Endodermal cell (in vitro differentiated cells): ENCODE results near the gene CLMN. TPM values are rescaled to one million over a fixed set of nuclear protein-coding genes. Genes with fewer than 3 reads are reported as not detected.

Experiments
- DNase-seq: peaks from one replicate; pipeline ENCODE4 v3.0.0-alpha.2; 2017
- H3K27ac ChIP-seq: 2 replicates; pipeline ENCODE4 v1.5.1; 2013; ENCODE audit warnings: mild to moderate bottlenecking, low read depth, low read length, moderate library complexity
- H3K27me3 ChIP-seq: 2 replicates; pipeline ENCODE4 v1.6.1; 2013; ENCODE audit warnings: mild to moderate bottlenecking, low read length, moderate library complexity; ENCODE audit not compliant: insufficient read depth, control insufficient read depth, poor library complexity, severe bottlenecking
- H3K36me3 ChIP-seq: 2 replicates; pipeline ENCODE4 v1.7.0; 2013; ENCODE audit warnings: mild to moderate bottlenecking, low read length, moderate library complexity; ENCODE audit not compliant: control insufficient read depth, insufficient read depth
- H3K4me1 ChIP-seq: one replicate; pipeline ENCODE4 v1.7.0; 2013; ENCODE audit warnings: low read length; ENCODE audit not compliant: control insufficient read depth, insufficient read depth
- H3K4me3 ChIP-seq: 2 replicates; pipeline ENCODE4 v1.5.1; 2013; ENCODE audit warnings: mild to moderate bottlenecking, low read length, moderate library complexity
- H3K9ac ChIP-seq: 2 replicates; pipeline ENCODE4 v1.6.1; 2013; ENCODE audit warnings: mild to moderate bottlenecking, low read length, moderate library complexity; ENCODE audit not compliant: poor library complexity, severe bottlenecking; ENCODE audit errors: extremely low read depth
- H3K9me3 ChIP-seq: 2 replicates; pipeline ENCODE4 v1.6.1; 2013; ENCODE audit warnings: mild to moderate bottlenecking, low read length, moderate library complexity; ENCODE audit not compliant: control insufficient read depth
- H3K27ac Mint-ChIP-seq: 2 replicates; pipeline ENCODE4 v1.8.0; 2020; ENCODE audit warnings: mixed read lengths
- H3K27me3 Mint-ChIP-seq: 2 replicates; pipeline ENCODE4 v1.8.0; 2021; ENCODE audit warnings: mild to moderate bottlenecking, mixed read lengths; ENCODE audit not compliant: insufficient read depth
- H3K36me3 Mint-ChIP-seq: 2 replicates; pipeline ENCODE4 v1.8.0; 2020; ENCODE audit warnings: low read depth, mixed read lengths
- H3K4me1 Mint-ChIP-seq: 2 replicates; pipeline ENCODE4 v1.8.0; 2020; ENCODE audit warnings: mixed read lengths
- H3K4me3 Mint-ChIP-seq: 2 replicates; pipeline ENCODE4 v1.8.0; 2020; ENCODE audit warnings: mild to moderate bottlenecking, moderate library complexity, mixed read lengths
- H3K9me3 Mint-ChIP-seq: 2 replicates; pipeline ENCODE4 v1.8.0; 2020; ENCODE audit warnings: mild to moderate bottlenecking, mixed read lengths
- WGBS, 2 experiments: methylation state at CpG; one replicate each; pipeline versions ENCODE4 v1.1.5 to v1.1.7; 2013; ENCODE audit warnings: missing lambda C conversion rate in 2 of 2, mixed read lengths in 1 of 2; ENCODE audit not compliant: insufficient coverage in 1 of 2, insufficient read length in 1 of 2; 5-methylcytosine and 5-hydroxymethylcytosine counted together
- total RNA-seq, 2 donors: library from RNA; stranded (reverse); fragmentation: NEBNext Ultra II Directional in 1 of 2; extraction: Animal tissue kit (Norgen Biotek cat#: 25700) in 1 of 2; gene quantifications; 2 replicates in 1 of 2; 3 replicates in 1 of 2; pipeline ENCODE4 v1.2.1, GENCODE V29; 2021
- TF ChIP-seq, protein P1 (sequence below): fragments of 200-600 bp; sonication (generic); conservative IDR thresholded peaks from 2 replicates; pipeline ENCODE4 v1.5.0; 2021; ENCODE audit warnings: antibody characterized with exemption, mild to moderate bottlenecking

CLMN gene
- total RNA-seq, 2 donors from 2014 or later, result 9.5 to 11.7 TPM

DNA sequence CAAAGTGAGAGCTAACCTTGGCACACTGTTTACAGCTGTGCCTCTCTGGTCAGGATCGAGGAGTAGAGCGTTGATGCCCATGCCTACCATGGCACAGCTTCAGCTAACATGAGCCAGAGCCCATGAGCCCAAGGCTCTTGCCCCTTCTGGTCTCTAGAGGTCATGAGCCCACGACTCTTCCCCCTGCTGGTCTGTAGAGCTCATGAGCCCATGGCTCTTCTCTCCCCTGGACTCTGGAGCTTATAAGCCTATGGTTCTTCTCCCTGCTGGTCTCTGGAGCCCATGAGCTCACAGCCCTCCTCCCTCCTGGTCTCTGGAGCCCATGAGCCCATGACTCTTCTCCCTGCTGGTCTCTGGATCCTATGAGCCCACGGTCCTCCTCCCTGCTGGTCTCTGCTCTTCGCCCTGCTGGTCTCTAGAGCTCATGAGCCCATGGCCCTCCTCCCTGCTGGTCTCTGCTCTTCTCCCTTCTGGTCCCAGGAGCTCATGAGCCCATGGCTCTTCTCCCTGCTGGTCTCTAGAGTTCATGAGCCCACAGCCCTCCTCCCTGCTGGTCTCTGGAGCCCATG lies 16.6 kb upstream of the CLMN start:
- WGBS, 2 experiments, result 96 to 97% methylated on average over 5 of the region's 5 CpGs

DNA sequence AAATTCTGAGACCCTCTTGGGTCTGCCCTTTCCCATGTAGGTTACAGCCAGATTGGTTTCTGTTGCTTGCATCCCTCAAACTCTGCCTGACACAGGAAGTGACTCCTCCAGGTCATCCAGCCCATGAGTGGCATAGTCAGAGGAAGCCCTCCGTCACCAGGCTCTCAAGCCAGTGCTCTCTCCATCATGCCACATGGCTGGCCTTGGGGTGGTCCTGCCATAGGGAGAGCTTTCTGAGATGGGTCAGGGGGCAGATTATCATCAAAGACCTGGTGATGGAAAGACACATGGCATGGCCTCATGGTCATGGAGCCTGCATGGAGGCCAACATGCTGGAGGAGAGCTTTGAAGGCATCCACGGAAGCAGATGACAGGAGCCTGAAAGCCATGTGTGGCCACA lies 15.4 kb upstream of the CLMN start:
- Mint-ChIP-seq H3K36me3 (no peaks in the 10 kb centered on the region), H3K4me3 (no peak overlapping the region), H3K9me3 (no peaks in the 10 kb centered on the region), H3K27me3 (peaks cover 7% of the 10 kb centered on the region), H3K4me1 (no peaks in the 10 kb centered on the region), H3K27ac (no peak overlapping the region)
- Histone ChIP-seq H3K9ac (no peak overlapping the region), H3K27me3 (no peaks in the 10 kb centered on the region), H3K9me3 (no peaks in the 10 kb centered on the region), H3K4me1 (peaks cover 3% of the 10 kb centered on the region), H3K27ac (no peak overlapping the region), H3K36me3 (no peaks in the 10 kb centered on the region), H3K4me3 (no peak overlapping the region)
- DNase-seq, result no peak
- 95 to 100% methylated on average over 1 to 2 of the region's 2 CpGs for whole genome bisulfite sequencing, 2 experiments
- TF ChIP-seq, protein P1, sequence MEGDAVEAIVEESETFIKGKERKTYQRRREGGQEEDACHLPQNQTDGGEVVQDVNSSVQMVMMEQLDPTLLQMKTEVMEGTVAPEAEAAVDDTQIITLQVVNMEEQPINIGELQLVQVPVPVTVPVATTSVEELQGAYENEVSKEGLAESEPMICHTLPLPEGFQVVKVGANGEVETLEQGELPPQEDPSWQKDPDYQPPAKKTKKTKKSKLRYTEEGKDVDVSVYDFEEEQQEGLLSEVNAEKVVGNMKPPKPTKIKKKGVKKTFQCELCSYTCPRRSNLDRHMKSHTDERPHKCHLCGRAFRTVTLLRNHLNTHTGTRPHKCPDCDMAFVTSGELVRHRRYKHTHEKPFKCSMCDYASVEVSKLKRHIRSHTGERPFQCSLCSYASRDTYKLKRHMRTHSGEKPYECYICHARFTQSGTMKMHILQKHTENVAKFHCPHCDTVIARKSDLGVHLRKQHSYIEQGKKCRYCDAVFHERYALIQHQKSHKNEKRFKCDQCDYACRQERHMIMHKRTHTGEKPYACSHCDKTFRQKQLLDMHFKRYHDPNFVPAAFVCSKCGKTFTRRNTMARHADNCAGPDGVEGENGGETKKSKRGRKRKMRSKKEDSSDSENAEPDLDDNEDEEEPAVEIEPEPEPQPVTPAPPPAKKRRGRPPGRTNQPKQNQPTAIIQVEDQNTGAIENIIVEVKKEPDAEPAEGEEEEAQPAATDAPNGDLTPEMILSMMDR, result no peak

More for the DNA sequence above, 16.6 kb upstream of the CLMN start:
- TF ChIP-seq, protein P1, result peak; percentile 57
- no peak overlapping the region for H3K4me3 ChIP-seq
- H3K27me3 ChIP-seq, result no peaks in the 10 kb centered on the region
- peaks cover 3% of the 10 kb centered on the region for H3K4me1 ChIP-seq
- H3K4me3 Mint-ChIP-seq, result no peak overlapping the region
- H3K27ac Mint-ChIP-seq, result no peak overlapping the region
- H3K9ac ChIP-seq, result no peak overlapping the region
- peak; percentile 38 for DNase-seq
- H3K27ac ChIP-seq, result no peak overlapping the region
- H3K36me3 Mint-ChIP-seq, result no peaks in the 10 kb centered on the region
- H3K9me3 Mint-ChIP-seq, result no peaks in the 10 kb centered on the region
- H3K4me1 Mint-ChIP-seq, result no peaks in the 10 kb centered on the region
- H3K27me3 Mint-ChIP-seq, result peaks cover 7% of the 10 kb centered on the region
- H3K36me3 ChIP-seq, result no peaks in the 10 kb centered on the region
- no peaks in the 10 kb centered on the region for H3K9me3 ChIP-seq

DNA sequence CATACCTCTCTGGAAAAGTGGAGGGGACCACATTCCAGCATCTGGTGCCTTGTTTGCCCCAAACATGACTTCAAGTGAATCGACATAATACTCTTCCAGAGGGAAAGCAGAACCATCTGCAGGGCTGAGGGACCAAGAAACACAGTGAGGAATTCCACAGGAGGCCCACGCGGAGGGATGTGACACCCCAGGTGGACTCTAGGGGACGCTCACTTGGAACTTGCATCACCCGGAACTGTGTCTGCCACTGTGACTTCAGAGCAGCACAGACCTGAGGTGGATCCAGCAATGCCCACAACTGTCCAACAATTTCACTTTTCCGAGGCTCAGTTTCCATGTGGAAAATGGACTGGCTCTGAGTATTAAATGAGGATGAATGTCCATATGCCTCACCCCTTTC lies 14.3 kb upstream of the CLMN start:
- H3K27me3 Mint-ChIP-seq, result peaks cover 5% of the 10 kb centered on the region
- no peak overlapping the region for H3K27ac Mint-ChIP-seq
- H3K4me1 Mint-ChIP-seq, result no peaks in the 10 kb centered on the region
- H3K27me3 ChIP-seq, result no peaks in the 10 kb centered on the region
- no peaks in the 10 kb centered on the region for H3K9me3 ChIP-seq
- H3K9me3 Mint-ChIP-seq, result no peaks in the 10 kb centered on the region
- H3K4me3 ChIP-seq, result no peak overlapping the region
- no peak for DNase-seq
- no peak overlapping the region for H3K4me3 Mint-ChIP-seq
- peaks cover 3% of the 10 kb centered on the region for H3K4me1 ChIP-seq
- H3K27ac ChIP-seq, result no peak overlapping the region
- no peaks in the 10 kb centered on the region for H3K36me3 Mint-ChIP-seq
- TF ChIP-seq, protein P1, result peak; percentile 51
- H3K9ac ChIP-seq, result no peak overlapping the region
- 81 to 95% methylated on average over 5 to 6 of the region's 6 CpGs for WGBS, 2 experiments
- no peaks in the 10 kb centered on the region for H3K36me3 ChIP-seq
